Tibial nerve (tissue), 3 donors: ENCODE measurements around the gene HOMER2.

Source experiments
- POLR2A ChIP-seq, 2 donors: fragments of 450-650 bp; IDR thresholded peaks; one replicate each; pipeline ENCODE4 v1.6.1; 2017; ENCODE audit warnings: antibody characterized with exemption in 2 of 2, mild to moderate bottlenecking in 2 of 2, moderate library complexity in 2 of 2
- TF ChIP-seq, protein P1 (sequence below), 5 experiments: fragments of 200-600 bp in 3 of 5; fragments of 450-650 bp in 2 of 5; sonication (generic) in 3 of 5; IDR thresholded peaks; one replicate each; pipeline ENCODE4 v1.5.1; 2016 to 2019; ENCODE audit warnings: antibody characterized with exemption in 5 of 5, mild to moderate bottlenecking in 3 of 5, moderate library complexity in 2 of 5

DNA sequence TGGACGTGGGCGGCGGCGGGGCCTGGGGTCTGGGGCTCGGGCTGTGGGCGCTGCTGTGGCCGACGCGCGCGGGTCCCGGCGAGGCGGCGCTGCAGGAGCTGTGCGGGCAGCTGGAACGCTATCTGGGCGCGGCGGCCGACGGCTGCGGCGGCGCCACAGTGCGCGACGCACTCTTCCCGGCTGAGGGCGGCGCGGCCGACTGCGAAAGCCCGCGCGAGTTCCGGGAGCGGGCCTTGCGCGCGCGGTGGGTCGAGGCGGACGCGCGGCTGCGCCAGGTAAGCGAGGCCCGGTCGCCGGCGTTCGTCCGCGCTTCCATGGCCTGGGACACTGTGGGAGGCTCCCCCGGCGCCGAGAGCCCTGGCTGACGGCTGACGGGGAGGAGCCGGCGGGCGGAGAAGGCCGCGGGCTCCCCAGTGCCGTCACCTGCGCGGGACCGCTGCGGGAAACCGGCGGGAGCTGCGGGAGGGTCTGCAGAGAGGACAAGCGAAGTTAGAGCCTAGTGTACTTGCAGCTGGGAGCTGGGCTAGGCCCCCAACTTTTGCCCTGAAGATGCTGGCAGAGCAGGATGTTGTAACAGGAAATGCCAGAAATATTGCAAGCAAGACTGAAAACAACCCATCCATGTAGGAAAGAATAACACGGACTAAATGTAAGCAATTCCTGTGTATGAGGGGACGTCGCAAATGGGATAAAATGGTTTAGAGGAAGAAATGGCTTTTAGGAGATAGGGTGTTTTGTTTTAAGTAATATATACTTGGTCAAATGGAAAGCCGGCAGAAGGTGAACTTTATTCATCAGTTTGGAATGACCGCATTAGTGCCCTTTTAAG is 142.2 kb downstream of the HOMER2 start:
- TF ChIP-seq, protein P1, sequence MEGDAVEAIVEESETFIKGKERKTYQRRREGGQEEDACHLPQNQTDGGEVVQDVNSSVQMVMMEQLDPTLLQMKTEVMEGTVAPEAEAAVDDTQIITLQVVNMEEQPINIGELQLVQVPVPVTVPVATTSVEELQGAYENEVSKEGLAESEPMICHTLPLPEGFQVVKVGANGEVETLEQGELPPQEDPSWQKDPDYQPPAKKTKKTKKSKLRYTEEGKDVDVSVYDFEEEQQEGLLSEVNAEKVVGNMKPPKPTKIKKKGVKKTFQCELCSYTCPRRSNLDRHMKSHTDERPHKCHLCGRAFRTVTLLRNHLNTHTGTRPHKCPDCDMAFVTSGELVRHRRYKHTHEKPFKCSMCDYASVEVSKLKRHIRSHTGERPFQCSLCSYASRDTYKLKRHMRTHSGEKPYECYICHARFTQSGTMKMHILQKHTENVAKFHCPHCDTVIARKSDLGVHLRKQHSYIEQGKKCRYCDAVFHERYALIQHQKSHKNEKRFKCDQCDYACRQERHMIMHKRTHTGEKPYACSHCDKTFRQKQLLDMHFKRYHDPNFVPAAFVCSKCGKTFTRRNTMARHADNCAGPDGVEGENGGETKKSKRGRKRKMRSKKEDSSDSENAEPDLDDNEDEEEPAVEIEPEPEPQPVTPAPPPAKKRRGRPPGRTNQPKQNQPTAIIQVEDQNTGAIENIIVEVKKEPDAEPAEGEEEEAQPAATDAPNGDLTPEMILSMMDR (IDR thresholded peaks at IDR 0.05) = peak in 1 of 5 experiments; percentile 3
- no peak for TF ChIP-seq POLR2A (IDR thresholded peaks at IDR 0.05)
